ENCODE data around the gene INPP5A.
"Not testable (repeated sequence)": the region's sequence is repeated elsewhere in the genome, so short reads cannot be mapped to it uniquely, and the experiment has no call there.

The INPP5A gene

GRCh38 chr10:132765435-132765834 is 227.8 kb downstream of the INPP5A start:
- DNase-seq (ENCODE audit: low spot score) = no peak

GRCh38 chr10:132766291-132766690 is 228.7 kb downstream of the INPP5A start:
- no peak for DNase-seq (ENCODE audit: low spot score)

GRCh38 chr10:132768346-132769248 is 231.0 kb downstream of the INPP5A start:
- no peak for DNase-seq (ENCODE audit: low spot score)

- DNase-seq (ENCODE audit: low spot score) = no peak
Observed at GRCh38 chr10:132770061-132771021, 232.8 kb downstream of the INPP5A start.

GRCh38 chr10:132772816-132773215 is 235.2 kb downstream of the INPP5A start:
- not testable (repeated sequence) for DNase-seq (ENCODE audit: low spot score)

GRCh38 chr10:132774181-132774901 is 236.8 kb downstream of the INPP5A start:
- DNase-seq (ENCODE audit: low spot score) = peak; percentile 68

GRCh38 chr10:132774902-132775863 is 237.6 kb downstream of the INPP5A start:
- DNase-seq (ENCODE audit: low spot score) = peak; percentile 81

GRCh38 chr10:132776186-132776585 is 238.6 kb downstream of the INPP5A start:
- no peak for DNase-seq (ENCODE audit: low spot score)

- no peak for DNase-seq (ENCODE audit: low spot score)
Observed at GRCh38 chr10:132776821-132777220, 239.2 kb downstream of the INPP5A start.

GRCh38 chr10:132777441-132777840 is 239.9 kb downstream of the INPP5A start:
- no peak for DNase-seq (ENCODE audit: low spot score)

GRCh38 chr10:132779549-132780294 is 242.1 kb downstream of the INPP5A start:
- DNase-seq (ENCODE audit: low spot score) = no peak

- DNase-seq (ENCODE audit: low spot score) = no peak
Observed at GRCh38 chr10:132780356-132780755, 242.8 kb downstream of the INPP5A start.

- DNase-seq (ENCODE audit: low spot score) = no peak
Observed at GRCh38 chr10:132781556-132781955, 244.0 kb downstream of the INPP5A start.

- no peak for DNase-seq (ENCODE audit: low spot score)
Observed at GRCh38 chr10:132783165-132783939, 245.8 kb downstream of the INPP5A start.

GRCh38 chr10:132783940-132784865 is 246.6 kb downstream of the INPP5A start:
- no peak for DNase-seq (ENCODE audit: low spot score)

- no peak for DNase-seq (ENCODE audit: low spot score)
Observed at GRCh38 chr10:132784866-132785722, 247.5 kb downstream of the INPP5A start.

Data from SW480 (cell line).